WTC11 (cell line): ENCODE data around the gene KLHL22. TPM values are rescaled to one million over a fixed set of nuclear protein-coding genes. Genes with fewer than 3 reads are reported as not detected.

ENCODE experiments used
- ATAC-seq: fragments of 200-7000 bp; cut with Tn5 transposase; 2 replicates; pipeline ENCODE4 v1.10.0; 2021; ENCODE audit warnings: mild to moderate bottlenecking, moderate library complexity
- CTCF ChIA-PET: fragments of 300-600 bp; sonication (Branson Sonifier 250); formaldehyde crosslinking; loops from one replicate; lab custom pipeline; 2021; ENCODE audit warnings: antibody characterized with exemption; lab: Charles Lee
- POLR2A ChIA-PET: fragments of 350-600 bp; sonication (Branson Sonifier 250); formaldehyde crosslinking; loops from one replicate; lab custom pipeline; 2021; ENCODE audit warnings: antibody characterized with exemption; lab: Charles Lee
- DNase-seq: peaks from one replicate; pipeline ENCODE4 v3.0.0; 2021; ENCODE audit warnings: low spot score
- H3K27ac Mint-ChIP-seq: 2 replicates; pipeline ENCODE4 v1.8.0; 2021; ENCODE audit warnings: mixed read lengths
- H3K27me3 Mint-ChIP-seq: 2 replicates; pipeline ENCODE4 v1.8.0; 2021; ENCODE audit warnings: low read depth, mild to moderate bottlenecking, moderate library complexity, mixed read lengths
- H3K36me3 Mint-ChIP-seq: 2 replicates; pipeline ENCODE4 v1.8.0; 2021; ENCODE audit warnings: mixed read lengths
- H3K4me1 Mint-ChIP-seq: 2 replicates; pipeline ENCODE4 v1.8.0; 2022; ENCODE audit warnings: mixed read lengths
- H3K4me3 Mint-ChIP-seq: 2 replicates; pipeline ENCODE4 v1.8.0; 2021; ENCODE audit warnings: mild to moderate bottlenecking, moderate library complexity, mixed read lengths
- H3K9me3 Mint-ChIP-seq: 2 replicates; pipeline ENCODE4 v1.8.0; 2021; ENCODE audit warnings: mixed read lengths
- ARID4B ChIP-seq: sonication (generic); formaldehyde crosslinking; IDR thresholded peaks from 2 replicates; pipeline ENCODE4 v1.8.0; 2023; ENCODE audit warnings: missing genetic modification reagents, mild to moderate bottlenecking, borderline replicate concordance
- ATF1 ChIP-seq: sonication (generic); formaldehyde crosslinking; IDR thresholded peaks from 2 replicates; pipeline ENCODE4 v1.8.1; 2023; ENCODE audit warnings: mild to moderate bottlenecking, moderate library complexity, missing genetic modification reagents
- ATF6 ChIP-seq: sonication (generic); formaldehyde crosslinking; IDR thresholded peaks from 2 replicates; pipeline ENCODE4 v1.8.1; 2023; ENCODE audit warnings: mild to moderate bottlenecking, missing genetic modification reagents
- ELF4 ChIP-seq: sonication (generic); formaldehyde crosslinking; IDR thresholded peaks from 2 replicates; pipeline ENCODE4 v1.8.1; 2022; ENCODE audit warnings: low read depth, mild to moderate bottlenecking, moderate library complexity, missing genetic modification reagents
- ESRRA ChIP-seq: sonication (generic); formaldehyde crosslinking; IDR thresholded peaks from 2 replicates; pipeline ENCODE4 v1.8.1; 2022; ENCODE audit warnings: mild to moderate bottlenecking, missing genetic modification reagents, borderline replicate concordance
- ETV6 ChIP-seq: sonication (generic); formaldehyde crosslinking; IDR thresholded peaks from 2 replicates; pipeline ENCODE4 v1.8.1; 2022; ENCODE audit warnings: mild to moderate bottlenecking, missing genetic modification reagents
- GRHL2 ChIP-seq: fragments of 250-450 bp; sonication (Bioruptor Pico); IDR thresholded peaks from 2 replicates; pipeline ENCODE4 v1.8.0; 2022; ENCODE audit warnings: mild to moderate bottlenecking, moderate library complexity; ENCODE audit not compliant: insufficient replicate concordance, severe bottlenecking
- HMGXB4 ChIP-seq: sonication (generic); formaldehyde crosslinking; IDR thresholded peaks from 2 replicates; pipeline ENCODE4 v1.8.1; 2023; ENCODE audit warnings: mild to moderate bottlenecking, moderate library complexity, missing genetic modification reagents
- IRF2 ChIP-seq: sonication (generic); formaldehyde crosslinking; IDR thresholded peaks from 2 replicates; pipeline ENCODE4 v1.8.0; 2022; ENCODE audit warnings: low read depth, missing genetic modification reagents, borderline replicate concordance
- MAX ChIP-seq: sonication (generic); formaldehyde crosslinking; IDR thresholded peaks from 2 replicates; pipeline ENCODE4 v1.8.0; 2022; ENCODE audit warnings: mild to moderate bottlenecking, missing genetic modification reagents
- MLX ChIP-seq: sonication (generic); formaldehyde crosslinking; IDR thresholded peaks from 2 replicates; pipeline ENCODE4 v1.8.1; 2023; ENCODE audit warnings: mild to moderate bottlenecking, missing genetic modification reagents, moderate library complexity
- NFE2L1 ChIP-seq: sonication (generic); formaldehyde crosslinking; IDR thresholded peaks from 2 replicates; pipeline ENCODE4 v1.8.1; 2023; ENCODE audit warnings: missing genetic modification reagents
- PRDM15 ChIP-seq: sonication (generic); formaldehyde crosslinking; IDR thresholded peaks from 2 replicates; pipeline ENCODE4 v1.8.0; 2022; ENCODE audit warnings: missing genetic modification reagents
- TEAD4 ChIP-seq: sonication (generic); formaldehyde crosslinking; IDR thresholded peaks from 2 replicates; pipeline ENCODE4 v1.8.0; 2022; ENCODE audit warnings: mild to moderate bottlenecking, missing genetic modification reagents
- ZBTB21 ChIP-seq: sonication (generic); formaldehyde crosslinking; IDR thresholded peaks from 2 replicates; pipeline ENCODE4 v1.8.1; 2023; ENCODE audit warnings: mild to moderate bottlenecking, missing genetic modification reagents, borderline replicate concordance
- ZBTB43 ChIP-seq: sonication (generic); formaldehyde crosslinking; IDR thresholded peaks from 2 replicates; pipeline ENCODE4 v1.8.1; 2023; ENCODE audit warnings: mild to moderate bottlenecking, missing genetic modification reagents
- ZNF219 ChIP-seq: sonication (generic); formaldehyde crosslinking; IDR thresholded peaks from 2 replicates; pipeline ENCODE4 v1.8.0; 2023; ENCODE audit warnings: missing genetic modification reagents, mild to moderate bottlenecking, borderline replicate concordance
- ZNF532 ChIP-seq: fragments of 250-450 bp; sonication (Bioruptor Pico); IDR thresholded peaks from 2 replicates; pipeline ENCODE4 v1.9.0; 2021; ENCODE audit warnings: mild to moderate bottlenecking, borderline replicate concordance
- total RNA-seq: library from RNA; stranded (reverse); gene quantifications from 3 replicates; pipeline ENCODE4 v1.2.3, GENCODE V29; 2021

KLHL22 gene
- total RNA-seq, 1 experiment from 2014 or later: 15.7 TPM

GRCh38 chr22:20503816-20504215, 8.2 kb upstream of the KLHL22 start:
- ChIA-PET CTCF (no interaction called here), POLR2A (no interaction called here)
- TF ChIP-seq NFE2L1 (CRISPR knock-in tag) (no peak), PRDM15 (no peak), MLX (CRISPR knock-in tag) (no peak), ZNF219 (CRISPR knock-in tag) (no peak), ARID4B (CRISPR knock-in tag) (no peak), TEAD4 (CRISPR knock-in tag) (no peak), ZBTB43 (no peak), ATF1 (CRISPR knock-in tag) (no peak), ESRRA (CRISPR knock-in tag) (no peak), HMGXB4 (CRISPR knock-in tag) (no peak), MAX (CRISPR knock-in tag) (no peak), ZNF532 (CRISPR knock-in tag) (no peak), ZBTB21 (CRISPR knock-in tag) (no peak), IRF2 (CRISPR knock-in tag) (no peak), ATF6 (CRISPR knock-in tag) (no peak), ETV6 (CRISPR knock-in tag) (no peak), GRHL2 (CRISPR knock-in tag) (no peak), ELF4 (CRISPR knock-in tag) (no peak)
- no peaks in the 10 kb centered on the region for H3K27me3 Mint-ChIP-seq
- no peaks in the 10 kb centered on the region for H3K9me3 Mint-ChIP-seq
- H3K27ac Mint-ChIP-seq: peak overlapping the region; percentile 19
- H3K4me1 Mint-ChIP-seq: peaks cover 14% of the 10 kb centered on the region
- H3K4me3 Mint-ChIP-seq: no peak overlapping the region
- ATAC-seq (no peak), DNase-seq (no peak)
- peaks cover 18% of the 10 kb centered on the region for H3K36me3 Mint-ChIP-seq
